Activated CD8-positive, alpha-beta memory T cell treated with anti-CD3 and anti-CD28 coated beads, Interleukin-2, amount 50 U/mL, for 4 hours (primary cell): ENCODE measurements around the gene HNF4A.
"Not testable (repeated sequence)": the region's sequence is repeated elsewhere in the genome, so short reads cannot be mapped to it uniquely, and the experiment has no call there.

Experiments used
- DNase-seq: peaks from one replicate; pipeline ENCODE4 v3.0.0-alpha.2; 2020

Gene HNF4A

GRCh38 chr20:44448753-44449546, 93.5 kb downstream of the HNF4A start:
- DNase-seq, result no peak

GRCh38 chr20:44449864-44450263, 94.4 kb downstream of the HNF4A start:
- DNase-seq, result no peak

GRCh38 chr20:44450281-44450889, 94.9 kb downstream of the HNF4A start:
- no peak for DNase-seq

GRCh38 chr20:44450903-44451450, 95.5 kb downstream of the HNF4A start:
- no peak for DNase-seq

DNA sequence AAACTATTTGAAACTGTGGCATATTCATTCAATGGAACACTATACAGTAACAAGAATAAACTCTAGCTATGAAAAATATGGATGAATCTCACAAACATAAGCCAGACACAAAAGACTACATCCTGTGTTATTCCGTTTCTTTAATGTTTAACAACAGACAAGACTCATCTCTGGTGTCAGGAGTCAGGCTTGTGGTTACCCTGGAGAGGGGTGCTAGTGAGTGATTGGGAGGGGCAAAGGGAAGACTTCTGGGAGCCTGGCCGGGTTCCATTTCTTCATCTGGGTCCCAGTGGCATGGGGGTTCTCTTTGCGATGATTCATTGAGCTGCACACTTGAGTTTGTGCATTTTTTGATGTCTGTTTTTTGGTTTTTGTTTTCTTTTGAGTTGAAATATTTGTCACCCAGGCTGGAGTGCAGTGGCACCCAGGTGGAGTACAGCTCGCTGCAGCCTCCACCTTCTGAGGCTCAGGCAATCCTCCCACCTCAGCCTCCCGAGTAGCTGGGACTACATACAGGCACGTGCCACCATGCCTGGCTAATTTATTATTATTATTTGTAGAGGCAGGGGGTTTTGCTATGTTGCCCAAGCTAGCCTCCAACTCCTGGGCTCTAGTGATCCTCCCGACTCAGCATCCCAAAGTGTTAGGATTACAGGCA, 98.9 kb downstream of the HNF4A start:
- no peak for DNase-seq

DNA sequence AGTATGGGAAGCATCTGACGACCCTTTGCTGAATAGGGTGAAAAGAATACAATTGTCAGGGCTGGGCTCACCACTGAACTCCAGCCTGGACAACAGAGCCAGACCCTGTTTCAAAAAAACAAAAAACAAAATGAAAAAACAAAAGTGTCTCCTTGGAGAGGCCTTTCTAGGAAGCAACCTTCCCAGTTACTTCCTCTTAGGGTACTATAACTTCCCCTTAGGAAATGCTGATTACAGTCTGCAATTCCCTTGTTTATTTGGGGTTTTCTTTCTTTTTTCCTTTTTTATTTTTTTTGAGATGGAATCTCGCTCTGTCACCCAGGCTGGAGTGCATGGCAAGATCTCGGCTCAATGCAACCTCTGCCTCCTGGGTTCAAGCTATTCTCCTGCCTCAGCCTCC, 99.6 kb downstream of the HNF4A start:
- DNase-seq, result no peak

DNA sequence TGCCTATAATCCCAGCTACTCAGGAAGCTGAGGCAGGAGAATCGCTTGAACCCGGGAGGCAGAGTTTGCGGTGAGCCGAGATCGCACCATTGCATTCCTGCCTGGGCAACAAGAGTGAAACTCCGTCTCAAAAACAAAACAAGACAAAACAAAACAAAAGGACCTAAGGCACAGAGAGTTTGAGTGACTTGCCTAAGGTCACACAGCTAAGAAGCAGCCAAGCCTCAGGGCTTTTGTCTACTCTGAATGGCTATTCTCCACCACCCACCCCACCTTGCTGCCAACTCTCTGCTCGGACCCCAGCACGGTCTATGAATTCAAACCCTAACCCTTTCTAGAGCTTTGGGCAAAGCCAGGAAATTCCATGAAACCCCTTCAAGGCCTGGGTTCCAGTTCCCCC, 101.1 kb downstream of the HNF4A start:
- DNase-seq, result no peak

DNA sequence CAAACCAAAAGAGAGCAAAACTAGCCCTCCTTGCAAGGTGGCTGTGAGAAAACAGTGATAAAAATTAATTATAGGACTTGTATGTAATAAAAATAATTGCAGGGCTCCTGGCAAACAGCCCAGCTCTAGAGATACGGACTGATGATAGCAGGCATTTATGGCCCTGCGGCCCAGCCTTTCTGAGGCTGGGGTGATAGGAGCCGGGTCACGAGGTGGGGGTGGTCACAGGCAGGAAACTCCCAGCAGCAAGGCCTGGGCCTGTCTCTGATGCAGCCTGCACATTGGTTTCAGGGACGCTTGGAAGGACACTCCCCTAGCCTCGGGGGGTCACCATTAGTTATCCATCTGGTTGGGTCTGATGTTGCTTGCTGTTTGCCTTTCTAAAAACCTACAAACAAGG, 101.5 kb downstream of the HNF4A start:
- no peak for DNase-seq

DNA sequence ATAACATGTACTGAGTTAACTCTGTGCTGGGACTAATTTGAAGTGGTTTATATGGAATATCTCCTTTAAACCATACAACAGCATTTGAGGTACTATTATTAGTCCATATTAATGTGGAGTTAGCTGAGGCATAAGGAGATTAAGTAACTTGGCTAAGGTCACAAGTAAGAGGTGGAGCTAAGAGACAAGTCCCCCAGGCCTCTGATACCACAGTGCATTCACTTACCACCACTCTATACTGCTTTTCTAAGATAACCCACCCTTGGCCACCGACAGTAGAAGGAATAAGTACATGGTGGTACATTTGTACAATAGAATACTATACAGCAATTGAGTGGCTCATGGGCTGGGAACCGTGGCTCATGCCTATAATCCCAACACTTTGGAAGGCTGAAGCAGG, 103.8 kb downstream of the HNF4A start:
- no peak for DNase-seq

- DNase-seq, result no peak
Measured at GRCh38 chr20:44460795-44461141, 105.3 kb downstream of the HNF4A start.

DNA sequence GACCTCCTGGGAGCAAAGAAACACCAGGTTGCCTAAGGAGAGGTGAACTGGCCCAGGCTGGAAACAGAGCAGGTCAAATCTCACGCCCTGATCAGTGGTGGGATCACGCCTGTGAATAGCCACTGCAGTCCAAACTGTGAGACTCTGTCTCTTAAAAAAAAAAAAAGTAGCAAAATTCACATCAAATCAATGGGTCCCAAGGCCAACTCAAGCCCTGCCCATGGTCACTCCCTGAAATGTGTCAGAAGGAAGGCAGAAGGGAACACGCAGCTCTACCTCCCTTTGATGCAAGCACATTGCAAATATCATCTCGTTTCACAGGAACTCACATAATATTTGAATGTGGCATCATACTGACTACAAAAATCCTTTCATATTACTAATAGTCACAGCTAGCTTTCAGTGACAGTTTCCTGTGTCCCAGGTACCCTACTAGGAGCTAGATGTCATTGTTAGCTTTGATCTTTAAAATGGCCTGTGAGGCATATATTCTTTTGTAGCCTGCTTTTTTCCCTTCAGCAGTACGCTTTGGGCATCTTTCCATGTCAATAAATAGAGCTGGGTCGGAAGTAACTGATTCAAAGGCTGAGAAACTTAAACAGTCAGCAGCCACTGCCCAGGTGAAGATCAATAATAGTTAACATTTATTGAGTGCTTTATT, 105.8 kb downstream of the HNF4A start:
- DNase-seq, result no peak

DNA sequence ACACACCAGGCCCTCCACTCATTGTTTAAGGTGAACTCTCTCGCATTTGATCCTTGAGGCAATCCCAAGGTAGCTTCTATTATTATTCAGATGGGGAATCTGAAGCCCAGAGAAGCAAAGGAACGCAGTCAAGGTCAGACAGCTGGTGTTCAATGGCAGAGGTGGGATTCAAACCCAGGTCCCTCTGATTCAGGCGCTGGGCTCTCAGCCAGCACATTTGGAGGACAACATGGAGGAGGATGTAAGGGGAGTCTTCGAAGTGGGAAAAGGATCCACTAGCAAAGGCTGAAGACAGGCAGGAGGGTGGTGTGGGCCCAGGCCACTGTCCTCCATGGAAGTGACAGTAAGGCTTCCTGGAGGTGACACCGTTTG, 106.3 kb downstream of the HNF4A start:
- no peak for DNase-seq

DNA sequence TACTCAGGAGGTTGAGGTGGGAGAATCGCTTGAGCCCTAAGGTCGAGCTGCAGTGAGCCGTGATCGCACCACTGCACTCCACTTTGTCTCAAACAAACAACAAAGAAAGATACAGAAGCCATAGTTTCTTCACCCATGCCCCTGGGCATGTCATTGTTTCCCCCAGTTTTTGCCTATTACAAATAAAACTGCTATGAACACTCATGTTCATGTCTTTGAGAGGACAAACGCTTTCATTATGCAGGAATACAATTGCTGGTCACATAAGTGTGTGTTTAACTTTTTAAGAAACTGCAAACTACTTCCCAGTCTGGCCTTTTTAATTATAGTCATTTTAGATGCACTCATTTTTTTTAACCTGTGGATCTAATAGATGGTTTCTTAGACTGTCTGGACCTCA, 108.0 kb downstream of the HNF4A start:
- no peak for DNase-seq

DNA sequence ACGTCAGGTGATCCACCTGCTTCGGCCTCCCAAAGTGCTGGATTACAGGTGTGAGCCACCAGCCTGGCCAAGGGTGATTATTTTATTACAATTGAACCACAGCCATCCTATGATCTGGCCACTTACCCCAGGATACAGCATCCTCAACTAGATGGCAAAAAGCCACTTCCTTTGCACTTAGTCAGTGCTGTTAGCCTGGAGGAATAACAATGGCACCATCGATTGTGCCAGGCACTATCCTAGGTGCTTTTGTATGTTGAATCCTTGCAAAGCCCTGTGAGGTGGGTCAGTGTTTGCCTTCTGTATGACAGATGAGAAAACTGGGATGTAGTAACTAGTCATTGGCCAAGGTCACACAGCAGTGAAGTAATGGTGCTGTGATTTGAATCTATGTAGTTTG, 109.0 kb downstream of the HNF4A start:
- no peak for DNase-seq

DNA sequence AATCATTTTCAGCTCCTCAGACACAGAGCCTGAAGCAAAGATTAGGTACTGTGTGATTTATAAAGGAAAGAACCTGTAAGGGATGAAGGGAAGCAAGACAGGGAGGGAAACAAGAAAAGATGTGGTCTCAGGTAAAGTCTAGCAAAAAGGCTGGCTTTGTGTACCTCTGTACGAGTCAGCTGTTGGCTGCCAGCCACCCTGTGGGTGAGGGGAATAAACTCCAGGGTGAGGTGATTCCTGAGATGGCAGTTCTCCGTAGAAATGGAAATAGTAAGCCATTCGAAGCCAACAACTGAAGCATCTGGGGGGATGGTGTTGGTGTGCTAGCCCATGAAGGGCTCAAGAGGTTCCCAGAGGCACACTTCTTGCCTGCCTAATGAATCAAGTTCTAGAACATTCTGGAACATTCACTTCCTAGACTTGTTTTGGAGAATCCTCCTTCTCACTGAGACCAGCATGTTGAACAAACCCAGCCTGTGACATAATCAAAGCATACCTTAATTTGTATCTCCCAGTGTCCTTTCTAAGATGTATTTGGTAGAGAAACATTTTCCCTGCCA, 109.6 kb downstream of the HNF4A start:
- DNase-seq, result no peak

DNA sequence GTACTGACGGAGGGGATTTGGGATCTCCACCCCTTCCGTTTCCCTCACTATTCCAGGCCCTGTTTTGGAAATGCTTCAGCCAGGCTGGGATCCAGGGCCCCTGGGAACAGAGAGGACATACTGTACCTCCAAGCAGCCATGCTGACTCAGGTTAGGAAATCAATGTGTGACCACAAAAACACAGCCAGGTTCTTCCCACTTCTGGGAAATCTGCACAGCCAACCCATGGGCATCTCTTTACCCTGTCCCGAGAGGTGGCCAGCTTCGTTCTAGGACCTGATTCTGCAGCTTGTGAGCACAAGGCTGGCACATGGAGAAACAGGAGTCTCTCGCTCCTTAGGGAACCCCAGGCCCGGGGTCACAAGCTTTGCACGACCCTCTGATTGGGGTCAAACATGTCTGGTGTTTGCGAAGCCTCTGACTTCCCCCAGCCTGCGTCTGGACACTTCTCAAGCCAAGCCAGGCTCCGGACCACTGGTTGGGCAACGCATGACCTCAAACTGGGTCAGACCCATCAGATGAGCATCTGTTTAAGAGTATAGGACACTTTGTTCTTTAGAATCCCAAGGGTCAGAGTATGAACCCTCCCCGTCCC, 111.9 kb downstream of the HNF4A start:
- no peak for DNase-seq

GRCh38 chr20:44468044-44468782, 112.7 kb downstream of the HNF4A start:
- DNase-seq, result no peak

- no peak for DNase-seq
Measured at GRCh38 chr20:44470327-44470726, 114.8 kb downstream of the HNF4A start.

DNA sequence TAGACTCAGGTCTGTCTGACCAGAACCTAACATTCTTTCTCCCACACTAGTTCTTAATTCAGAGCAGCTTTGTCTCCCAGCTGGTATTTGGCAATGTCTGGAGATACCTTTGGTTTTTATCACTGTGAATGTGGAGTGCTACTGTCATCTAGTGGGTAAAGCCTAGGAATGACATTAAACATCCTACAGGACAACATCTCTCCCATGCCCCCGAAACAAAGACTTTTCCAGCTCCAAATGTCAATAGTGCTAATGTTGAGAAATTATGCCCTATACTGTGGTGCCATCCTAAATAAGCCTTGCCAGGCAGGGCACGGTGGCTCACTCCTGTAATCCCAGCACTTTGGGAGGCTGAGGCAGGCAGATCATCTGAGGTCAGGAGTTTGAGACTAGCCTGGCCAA, 116.0 kb downstream of the HNF4A start:
- DNase-seq, result no peak

DNA sequence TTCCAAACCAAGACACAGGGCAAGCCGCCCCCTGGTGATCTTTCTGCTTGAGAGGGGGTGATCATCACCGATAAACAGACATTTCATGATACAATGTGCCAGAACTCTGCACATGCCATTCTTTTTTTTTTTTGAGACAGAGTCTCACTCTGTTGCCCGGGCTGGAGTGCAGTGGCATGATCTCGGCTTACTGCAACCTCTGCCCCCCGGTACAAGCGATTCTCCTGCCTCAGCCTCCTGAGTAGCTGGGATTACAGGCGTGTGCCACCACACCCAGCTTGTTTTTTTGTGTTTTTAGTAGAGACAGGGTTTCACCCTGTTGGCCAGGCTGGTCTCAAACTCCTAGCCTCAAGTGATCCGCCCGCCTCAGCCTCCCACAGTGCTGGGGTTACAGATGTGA, 116.8 kb downstream of the HNF4A start:
- not testable (repeated sequence) for DNase-seq

DNA sequence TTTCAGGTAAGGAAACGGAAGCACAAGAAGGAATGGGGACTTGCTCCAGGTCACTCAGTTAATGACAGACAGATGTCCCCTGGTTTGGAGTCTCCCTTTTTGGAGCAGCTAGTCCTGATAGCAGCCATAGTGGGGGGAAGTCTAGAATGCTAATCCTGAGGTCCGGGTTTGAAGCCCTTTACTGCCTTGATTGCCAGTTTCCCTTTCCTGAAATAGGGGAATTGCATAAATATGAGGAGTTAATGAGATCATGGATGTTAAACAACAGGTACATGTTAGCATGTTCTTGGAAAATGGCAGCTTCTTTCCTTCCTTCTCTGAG, 119.8 kb downstream of the HNF4A start:
- DNase-seq, result no peak
